NCI-H146 (cell line): ENCODE measurements around the gene RAX2.
"Not testable (repeated sequence)": the region's sequence is repeated elsewhere in the genome, so short reads cannot be mapped to it uniquely, and the experiment has no call there.

ENCODE experiments used
- DNase-seq: peaks from one replicate; lab custom pipeline; 2025; lab: John Stamatoyannopoulos, UW

RAX2 gene

GRCh38 chr19:3760871-3761361, 11.1 kb downstream of the RAX2 start:
- no peak for DNase-seq

- no peak for DNase-seq
These were observed 12.4 kb downstream of the RAX2 start for GRCh38 chr19:3759482-3760254.

GRCh38 chr19:3758297-3758696, 13.7 kb downstream of the RAX2 start:
- not testable (repeated sequence) for DNase-seq

- DNase-seq = not testable (repeated sequence)
These were observed 14.3 kb downstream of the RAX2 start for GRCh38 chr19:3757705-3758104.

GRCh38 chr19:3753631-3754410, 18.2 kb downstream of the RAX2 start:
- DNase-seq = no peak

- no peak for DNase-seq
These were observed 19.5 kb downstream of the RAX2 start for GRCh38 chr19:3752492-3752891.

- DNase-seq = no peak
These were observed 20.8 kb downstream of the RAX2 start for GRCh38 chr19:3751236-3751635.

GRCh38 chr19:3750211-3750610, 21.8 kb downstream of the RAX2 start:
- no peak for DNase-seq

- no peak for DNase-seq
These were observed 23.1 kb downstream of the RAX2 start for GRCh38 chr19:3748965-3749364.

- DNase-seq = no peak
These were observed 25.5 kb downstream of the RAX2 start for GRCh38 chr19:3746371-3747056.

GRCh38 chr19:3745363-3746045, 26.5 kb downstream of the RAX2 start:
- DNase-seq = no peak

- DNase-seq = no peak
These were observed 28.5 kb downstream of the RAX2 start for GRCh38 chr19:3743486-3743885.

GRCh38 chr19:3740431-3740830, 31.6 kb downstream of the RAX2 start:
- DNase-seq = no peak

GRCh38 chr19:3738477-3739220, 33.4 kb downstream of the RAX2 start:
- DNase-seq = no peak

GRCh38 chr19:3737487-3738205, 34.4 kb downstream of the RAX2 start:
- no peak for DNase-seq

- DNase-seq = no peak
These were observed 35.8 kb downstream of the RAX2 start for GRCh38 chr19:3736106-3736724.

- no peak for DNase-seq
These were observed 37.8 kb downstream of the RAX2 start for GRCh38 chr19:3734310-3734600.

- no peak for DNase-seq
These were observed 38.3 kb downstream of the RAX2 start for GRCh38 chr19:3733549-3734309.

- no peak for DNase-seq
These were observed 39.9 kb downstream of the RAX2 start for GRCh38 chr19:3732108-3732507.
